ENCODE data around the gene AOPEP.
A peak's percentile ranks its signal among the peaks of the same experiment; 100 is the strongest.
"Not testable (repeated sequence)": the region's sequence is repeated elsewhere in the genome, so short reads cannot be mapped to it uniquely, and the experiment has no call there.

AOPEP gene

GRCh38 chr9:95003689-95004410 is 277.4 kb downstream of the AOPEP start:
- peak; percentile 76 for DNase-seq

DNA sequence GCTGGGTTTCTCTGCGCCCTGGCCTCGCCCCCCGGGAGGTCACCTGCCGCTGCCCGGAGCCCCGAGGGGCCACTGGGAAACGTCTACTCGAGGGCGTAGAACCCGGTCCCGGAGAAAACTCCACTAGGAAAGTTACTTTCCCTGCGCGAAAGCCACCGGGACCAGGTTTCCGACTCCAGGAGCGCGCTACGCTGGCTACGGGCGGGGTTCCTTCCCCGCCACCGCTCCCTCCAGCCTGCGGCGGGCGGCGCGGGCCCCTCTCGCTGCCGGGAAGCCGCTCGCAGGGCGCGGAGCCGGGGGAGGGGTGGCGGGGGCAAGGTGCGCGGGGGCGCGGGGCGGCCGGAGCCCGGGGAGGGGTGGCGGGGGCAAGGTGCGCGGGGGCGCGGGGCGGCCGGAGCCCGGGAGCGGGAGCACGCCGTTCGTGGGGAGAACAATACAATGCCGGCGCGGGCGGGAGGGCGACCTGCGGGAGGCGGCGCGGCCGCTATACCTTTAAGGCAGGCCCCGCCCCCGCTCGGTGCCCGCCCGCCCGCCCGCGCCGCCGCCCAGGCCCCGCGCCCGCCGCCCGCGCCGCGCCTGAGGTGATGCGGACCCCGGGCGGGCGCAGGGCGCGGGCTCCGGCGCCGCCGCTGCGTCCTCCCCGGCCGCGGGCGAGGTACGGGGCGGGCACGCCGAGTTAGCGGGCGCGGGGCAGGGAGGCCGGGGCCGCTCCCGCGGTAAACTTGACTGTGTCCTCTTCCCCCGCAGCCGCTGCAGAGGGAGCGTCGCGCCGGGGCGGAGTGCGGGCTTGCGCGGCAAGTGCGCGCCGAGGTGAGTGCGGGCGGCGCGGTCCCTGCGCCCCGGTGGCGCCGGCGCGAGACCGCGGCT is 278.1 kb downstream of the AOPEP start:
- peak; percentile 50 for DNase-seq

- no peak for DNase-seq
Observed at GRCh38 chr9:95005278-95006143, 279.0 kb downstream of the AOPEP start.

- no peak for DNase-seq
Observed at GRCh38 chr9:95007226-95007869, 280.8 kb downstream of the AOPEP start.

- peak; percentile 39 for DNase-seq
Observed at GRCh38 chr9:95008151-95008771, 281.8 kb downstream of the AOPEP start.

GRCh38 chr9:95009459-95009858 is 283.0 kb downstream of the AOPEP start:
- DNase-seq = no peak

- DNase-seq = no peak
Observed at GRCh38 chr9:95010431-95010838, 283.9 kb downstream of the AOPEP start.

- DNase-seq = no peak
Observed at GRCh38 chr9:95012035-95012708, 285.7 kb downstream of the AOPEP start.

- DNase-seq = no peak
Observed at GRCh38 chr9:95012902-95013301, 286.4 kb downstream of the AOPEP start.

DNA sequence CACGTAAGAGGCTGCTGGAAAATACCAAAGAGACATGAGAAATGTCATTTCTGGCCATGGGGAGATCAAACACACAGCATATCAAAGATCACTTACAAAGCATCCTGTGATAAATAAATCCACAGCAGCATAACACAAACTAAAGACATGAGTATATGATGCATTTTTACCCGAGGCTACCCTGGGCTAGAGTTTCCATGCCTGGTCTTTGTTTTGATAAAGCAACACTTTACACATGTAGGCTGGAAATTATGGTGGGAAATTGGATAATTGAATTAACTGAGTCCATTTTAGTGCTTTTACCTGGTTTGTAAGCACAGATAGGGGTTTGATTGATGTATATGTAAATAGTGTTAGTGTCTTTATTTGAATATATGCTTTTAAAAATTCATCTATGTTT is 288.4 kb downstream of the AOPEP start:
- no peak for DNase-seq

- no peak for DNase-seq
Observed at GRCh38 chr9:95015569-95015968, 289.1 kb downstream of the AOPEP start.

DNA sequence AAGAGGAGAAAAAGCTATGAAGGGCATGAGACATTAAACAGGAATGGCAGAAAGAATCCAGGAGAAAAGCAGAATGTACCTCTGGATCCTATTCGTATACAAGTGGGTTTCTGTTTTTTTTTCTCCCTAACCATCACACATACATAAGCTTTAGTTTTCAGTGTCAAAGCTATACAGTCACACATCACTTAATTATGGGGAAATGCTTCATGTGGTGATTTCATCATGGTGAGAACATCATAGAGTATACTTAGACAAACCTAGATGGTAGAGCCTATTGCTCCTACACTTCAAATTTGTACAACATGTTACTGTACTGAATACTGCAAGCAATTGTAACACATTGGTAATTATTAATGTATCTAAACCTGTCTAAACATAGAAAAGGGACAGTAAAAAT is 290.6 kb downstream of the AOPEP start:
- DNase-seq = no peak

GRCh38 chr9:95017661-95018060 is 291.2 kb downstream of the AOPEP start:
- DNase-seq = no peak

- peak; percentile 52 for DNase-seq
Observed at GRCh38 chr9:95018099-95018936, 291.8 kb downstream of the AOPEP start.

DNA sequence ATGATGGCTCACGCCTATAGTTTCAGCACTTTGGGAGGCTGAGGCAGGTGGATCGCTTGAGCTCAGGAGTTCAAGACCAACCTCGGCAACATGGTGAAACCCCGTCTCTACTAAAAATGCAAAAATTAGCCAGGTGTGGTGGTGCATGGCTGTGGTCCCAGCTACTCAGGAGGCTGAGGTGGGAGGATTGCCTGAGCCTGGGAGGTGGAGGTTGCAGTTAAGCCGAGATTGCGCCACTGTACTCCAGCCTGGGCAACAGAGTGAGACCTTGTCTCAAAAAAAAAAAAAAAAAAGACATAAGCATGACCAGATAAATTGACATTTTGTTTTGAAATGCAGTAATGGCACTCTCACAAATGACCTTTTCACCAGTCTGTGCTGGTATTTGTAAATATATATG is 294.1 kb downstream of the AOPEP start:
- not testable (repeated sequence) for DNase-seq

DNA sequence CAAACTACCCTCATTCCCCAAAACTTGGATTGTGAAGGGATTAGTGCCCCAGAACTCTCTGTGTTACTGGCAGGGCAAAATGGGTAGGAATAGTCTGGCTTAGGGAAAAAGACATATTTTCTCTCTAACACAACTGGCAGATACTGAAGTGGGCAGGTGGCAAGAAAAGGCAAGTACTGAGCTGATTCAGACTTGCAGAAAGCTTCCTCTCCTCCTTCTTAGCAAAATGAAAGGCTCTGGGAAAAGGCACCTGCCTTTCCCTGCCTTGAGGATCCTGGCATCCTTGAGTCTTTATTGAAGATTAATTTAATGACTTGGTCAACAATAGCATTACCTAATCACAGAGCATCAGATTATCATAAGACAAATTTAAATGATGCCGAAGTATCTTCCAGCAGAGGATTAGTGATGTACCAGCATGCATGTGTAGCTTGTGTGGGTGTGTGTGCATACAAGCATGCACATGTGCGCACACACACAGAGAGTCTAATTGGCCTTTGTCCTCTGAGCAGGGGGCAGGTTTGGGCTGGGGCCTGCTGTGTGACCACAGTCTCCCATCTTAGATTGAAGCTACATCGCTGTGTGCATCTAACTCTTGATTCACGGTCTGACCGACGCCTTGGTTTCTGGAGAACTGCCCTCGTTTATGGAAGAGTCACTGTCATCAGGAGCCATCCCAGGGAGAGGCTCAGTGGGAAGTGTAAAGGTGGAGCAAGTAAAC is 294.8 kb downstream of the AOPEP start:
- DNase-seq = no peak

DNA sequence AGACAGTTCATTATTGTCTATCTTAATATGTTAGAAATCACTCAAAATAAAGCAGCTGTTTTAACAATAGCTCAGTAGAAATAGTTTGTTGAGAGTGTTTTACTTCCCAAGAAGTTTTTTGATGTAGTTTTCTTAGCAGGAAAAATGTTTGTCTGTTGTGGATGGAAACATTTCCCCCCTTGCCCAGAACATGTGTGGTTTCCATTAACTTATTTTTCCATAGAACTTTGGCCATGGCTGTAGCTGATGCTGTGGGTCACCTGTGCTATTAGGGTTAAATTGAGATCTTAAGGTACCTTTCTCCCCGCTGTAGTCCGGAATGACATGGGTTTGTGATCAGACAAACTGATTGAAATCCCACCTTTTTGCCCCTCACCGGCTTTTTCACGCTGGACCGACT is 296.2 kb downstream of the AOPEP start:
- no peak for DNase-seq

DNA sequence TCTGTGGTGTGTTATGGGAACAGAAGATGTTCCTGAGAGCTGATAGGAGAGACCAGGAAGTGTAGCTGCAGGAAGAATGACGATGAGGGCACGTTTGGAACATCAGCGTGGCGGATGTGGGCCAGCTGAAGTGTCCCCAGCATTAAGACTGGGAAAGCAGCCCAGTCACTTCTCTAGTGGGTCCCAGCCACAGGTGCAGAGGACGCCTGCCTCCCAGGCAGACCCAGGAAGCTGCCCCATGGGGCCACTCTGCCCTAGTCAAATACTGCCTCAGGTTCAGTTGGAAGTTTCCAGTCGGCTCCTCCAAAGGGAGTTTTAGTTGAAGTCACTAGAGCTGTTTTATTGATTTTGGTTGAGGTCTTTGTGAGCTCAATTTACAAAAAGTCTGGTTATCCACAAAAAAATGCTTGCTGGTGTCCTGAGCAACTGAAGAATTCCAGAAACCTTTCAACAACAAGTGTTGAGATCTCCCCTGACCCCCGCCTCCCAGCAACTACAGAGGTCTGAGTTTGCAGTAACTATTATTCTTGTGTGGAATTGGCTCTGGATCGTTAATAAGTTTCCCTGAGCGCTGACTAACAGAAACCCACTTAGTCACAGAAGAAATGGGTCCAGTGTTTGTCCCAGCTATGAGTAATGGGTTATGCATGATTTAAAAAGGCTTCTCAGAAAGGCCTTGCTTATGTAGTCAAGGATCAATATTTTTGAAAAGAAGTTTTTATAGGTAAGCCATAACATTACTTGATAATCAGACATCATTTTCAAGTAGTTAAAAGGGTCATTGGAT is 296.9 kb downstream of the AOPEP start:
- DNase-seq = peak; percentile 62

DNA sequence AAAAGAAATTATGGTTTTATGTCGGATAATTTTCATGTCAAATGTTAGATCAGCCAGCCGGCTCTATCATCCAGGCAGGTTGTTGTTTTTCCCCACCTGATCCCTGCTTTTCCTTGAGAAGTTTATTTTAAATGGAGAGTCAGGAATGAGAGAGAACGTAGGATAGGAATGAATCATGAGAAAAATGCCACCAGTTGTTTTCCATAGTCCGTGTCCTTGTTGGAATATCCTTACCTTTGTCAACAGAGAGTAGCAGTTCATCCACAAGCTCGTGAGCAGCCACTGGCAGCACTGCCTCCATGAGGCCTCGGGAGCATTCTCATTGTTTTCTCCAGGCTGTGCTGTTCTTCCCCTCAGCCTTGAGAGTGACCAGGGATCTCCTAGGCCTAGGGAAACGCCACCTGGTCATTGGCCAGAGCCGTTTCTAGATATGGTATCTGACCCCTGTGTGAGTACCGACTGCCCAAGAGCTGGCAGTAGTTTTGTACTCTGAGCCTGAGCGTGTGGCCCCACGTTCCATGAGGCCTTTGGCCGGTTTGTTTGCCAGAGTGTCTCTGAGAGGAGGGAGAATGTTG is 297.7 kb downstream of the AOPEP start:
- DNase-seq = no peak
